Astrocyte of the cerebellum (primary cell): ENCODE results near the gene TEPSIN.
A peak's percentile ranks its signal among the peaks of the same experiment; 100 is the strongest.

ENCODE experiments used
- DNase-seq: peaks from one replicate; pipeline ENCODE4 v3.0.0-alpha.2; 2011; ENCODE audit warnings: low read depth
- H3K4me3 ChIP-seq: 2 replicates; pipeline ENCODE4 v1.5.1; 2011; ENCODE audit warnings: mild to moderate bottlenecking, low read depth, low read length, moderate library complexity
- in situ Hi-C: cut with HindIII; loops from 2 replicates; pipeline ENCODE4 v1.10.0; 2017; ENCODE audit warnings: low sequenced_read_pairs
- TF ChIP-seq, protein P1 (sequence below): IDR thresholded peaks from 2 replicates; pipeline ENCODE4 v1.5.1; 2012; ENCODE audit warnings: low read length, low read depth, moderate library complexity, mild to moderate bottlenecking; ENCODE audit errors: missing control alignments

TEPSIN gene

DNA sequence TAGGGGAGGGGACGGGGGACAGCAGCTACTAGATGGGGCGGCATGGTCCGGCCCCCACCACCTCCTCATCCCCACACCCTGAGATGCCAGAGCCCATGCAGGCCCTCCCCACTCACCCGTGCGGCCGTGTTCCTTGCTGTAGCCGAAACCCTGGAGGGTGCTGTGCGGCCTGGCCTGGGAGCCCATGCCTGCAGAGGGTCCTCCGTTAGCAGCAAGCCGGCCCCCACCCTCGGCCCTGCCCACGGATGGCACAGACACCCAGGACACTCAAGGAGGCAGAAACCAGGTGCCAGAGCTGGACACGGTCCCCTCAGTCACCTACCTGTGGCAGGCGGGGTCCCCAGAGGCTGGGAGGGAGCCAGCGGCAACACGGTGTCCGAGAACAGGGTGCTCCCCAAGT, 5.5 kb downstream of the TEPSIN start:
- in situ Hi-C loops: no loop called here
- DNase-seq: no peak
- TF ChIP-seq, protein P1, sequence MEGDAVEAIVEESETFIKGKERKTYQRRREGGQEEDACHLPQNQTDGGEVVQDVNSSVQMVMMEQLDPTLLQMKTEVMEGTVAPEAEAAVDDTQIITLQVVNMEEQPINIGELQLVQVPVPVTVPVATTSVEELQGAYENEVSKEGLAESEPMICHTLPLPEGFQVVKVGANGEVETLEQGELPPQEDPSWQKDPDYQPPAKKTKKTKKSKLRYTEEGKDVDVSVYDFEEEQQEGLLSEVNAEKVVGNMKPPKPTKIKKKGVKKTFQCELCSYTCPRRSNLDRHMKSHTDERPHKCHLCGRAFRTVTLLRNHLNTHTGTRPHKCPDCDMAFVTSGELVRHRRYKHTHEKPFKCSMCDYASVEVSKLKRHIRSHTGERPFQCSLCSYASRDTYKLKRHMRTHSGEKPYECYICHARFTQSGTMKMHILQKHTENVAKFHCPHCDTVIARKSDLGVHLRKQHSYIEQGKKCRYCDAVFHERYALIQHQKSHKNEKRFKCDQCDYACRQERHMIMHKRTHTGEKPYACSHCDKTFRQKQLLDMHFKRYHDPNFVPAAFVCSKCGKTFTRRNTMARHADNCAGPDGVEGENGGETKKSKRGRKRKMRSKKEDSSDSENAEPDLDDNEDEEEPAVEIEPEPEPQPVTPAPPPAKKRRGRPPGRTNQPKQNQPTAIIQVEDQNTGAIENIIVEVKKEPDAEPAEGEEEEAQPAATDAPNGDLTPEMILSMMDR: no peak
- no peak overlapping the region for H3K4me3 ChIP-seq

DNA sequence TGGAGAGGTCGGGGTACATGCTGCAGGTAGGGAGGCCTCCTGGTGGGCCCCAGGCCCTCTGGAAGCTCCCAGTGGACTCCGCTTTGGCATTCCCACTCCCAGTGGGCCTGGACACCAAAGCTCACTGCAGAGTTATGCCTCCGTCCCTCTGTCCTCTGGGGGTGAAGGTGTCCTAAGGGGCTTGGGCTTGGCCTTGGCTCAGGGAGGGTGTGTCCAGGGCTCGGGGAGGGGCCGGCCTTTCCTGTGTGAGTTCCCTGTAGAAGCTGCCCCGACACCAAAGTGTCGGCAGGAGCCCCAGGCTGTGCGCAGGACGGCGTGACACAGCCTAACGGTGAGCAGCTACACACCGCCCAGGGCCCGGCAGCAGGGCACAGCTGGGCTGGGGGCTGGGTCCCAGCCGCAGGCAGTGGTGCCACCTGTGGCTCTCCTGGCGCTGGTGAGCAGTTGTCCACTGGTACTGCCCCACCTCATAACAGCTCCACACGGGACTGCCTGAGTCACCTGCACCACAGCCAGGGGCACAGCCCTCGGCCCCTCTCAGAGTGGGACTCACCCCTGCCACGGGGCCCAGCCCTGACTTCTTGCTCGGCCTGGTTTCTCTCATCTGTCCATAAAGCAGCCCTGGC, 6.1 kb downstream of the TEPSIN start:
- DNase-seq: no peak
- H3K4me3 ChIP-seq: no peak overlapping the region
- in situ Hi-C loops: no loop called here
- TF ChIP-seq, protein P1: no peak

DNA sequence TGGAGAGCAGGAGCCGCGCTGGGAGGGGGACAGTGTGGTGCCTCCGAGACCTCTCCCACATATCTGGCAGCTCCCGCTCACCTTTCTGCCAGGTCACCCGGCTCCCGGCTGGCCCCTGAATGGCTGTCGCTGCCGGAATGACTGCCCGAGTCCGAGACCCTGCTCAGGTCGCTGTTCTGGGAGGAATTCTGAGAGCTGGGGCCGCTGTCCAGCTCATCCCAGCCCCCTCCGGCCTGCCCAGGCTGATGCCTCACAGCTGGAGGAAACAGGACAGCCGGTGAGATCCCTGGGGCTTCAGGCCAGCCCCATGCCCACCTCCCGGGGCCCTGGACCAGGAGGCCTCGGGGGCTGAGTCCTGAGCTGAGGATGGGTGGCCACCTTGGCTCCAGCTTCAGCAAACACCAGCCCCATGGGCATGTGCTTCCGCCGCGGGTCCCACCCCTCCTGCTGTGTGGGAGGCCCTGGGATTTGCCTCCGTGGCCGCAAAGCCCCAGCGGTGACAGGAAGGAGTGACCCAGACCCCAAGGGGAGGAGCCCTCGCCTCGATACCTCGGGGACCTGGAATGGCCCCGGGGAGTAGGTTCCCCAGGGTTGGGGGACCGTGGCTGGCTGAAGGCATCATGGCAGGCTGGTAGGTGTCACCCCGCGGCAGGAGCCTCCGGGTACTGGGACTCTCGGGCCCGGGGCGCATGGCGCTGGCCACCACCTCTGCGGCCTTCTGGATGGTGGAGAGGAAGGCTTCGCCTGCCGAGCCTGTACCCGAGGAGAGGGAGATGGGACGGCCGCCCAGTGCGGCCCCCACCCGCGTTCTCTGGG, 6.9 kb downstream of the TEPSIN start:
- in situ Hi-C loops: no loop called here
- H3K4me3 ChIP-seq: no peak overlapping the region
- no peak for DNase-seq
- TF ChIP-seq, protein P1: no peak

DNA sequence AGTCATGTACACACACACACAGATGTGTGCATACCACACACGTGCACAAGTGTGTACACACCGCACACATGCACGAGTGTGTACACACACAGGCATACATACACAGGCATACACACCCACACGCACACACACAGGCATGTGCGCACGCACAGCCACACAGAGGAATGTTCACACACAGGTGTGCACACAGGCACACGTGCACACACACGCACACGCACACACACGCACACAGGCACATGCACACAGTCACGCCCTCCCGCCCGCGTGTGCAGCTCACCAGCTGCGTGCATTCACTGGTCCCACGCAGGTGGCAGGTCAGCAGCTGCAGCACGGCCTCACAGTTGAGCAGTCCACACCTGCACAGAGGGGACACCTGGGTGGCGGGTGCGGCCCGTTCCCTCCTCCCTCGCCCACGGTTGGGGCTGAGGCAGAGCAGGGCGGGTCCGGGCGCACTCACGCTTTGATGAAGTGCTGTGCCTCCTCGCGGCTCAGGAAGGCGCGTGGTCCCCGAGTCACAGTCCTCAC, 7.7 kb downstream of the TEPSIN start:
- TF ChIP-seq, protein P1: no peak
- no peak for DNase-seq
- in situ Hi-C loops: no loop called here

DNA sequence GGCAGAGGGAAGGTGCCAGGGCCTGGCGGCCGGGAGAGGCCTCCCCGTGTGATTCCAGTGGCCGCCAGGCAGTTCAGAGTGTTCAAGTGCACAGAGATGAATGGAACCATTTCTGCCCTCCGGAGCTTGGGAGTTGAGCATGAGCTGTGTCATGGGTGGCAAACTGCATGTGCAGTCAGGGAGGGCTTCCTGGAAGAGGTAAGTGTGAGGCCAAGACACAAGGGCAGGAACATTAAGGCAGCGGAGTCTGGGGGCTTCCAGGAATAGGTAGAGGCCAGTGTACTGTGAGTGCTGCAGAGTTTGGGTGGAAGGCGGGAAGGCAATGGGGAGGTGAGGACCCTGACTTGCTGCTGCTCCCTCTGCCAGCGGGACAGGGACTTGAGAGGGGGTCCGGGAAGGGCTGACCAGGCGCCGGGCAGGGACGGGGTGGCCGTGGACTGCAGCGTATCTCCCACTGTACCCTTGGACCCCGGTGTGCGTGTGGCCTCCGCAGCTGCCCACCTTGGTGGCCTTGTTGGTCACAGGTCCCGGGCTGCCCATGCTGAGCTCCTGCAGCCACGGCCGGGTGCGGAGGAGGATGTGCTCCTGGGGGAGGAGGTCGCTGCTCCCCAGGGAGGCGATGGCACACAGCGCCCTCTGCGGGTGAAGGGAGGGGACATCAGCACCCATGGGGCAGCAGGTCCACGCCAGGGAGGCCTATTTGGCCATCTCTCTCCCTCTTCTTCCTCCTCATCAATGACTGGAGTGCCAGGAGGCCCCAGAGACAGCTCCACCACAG, 8.6 kb downstream of the TEPSIN start:
- no peak overlapping the region for H3K4me3 ChIP-seq
- TF ChIP-seq, protein P1: peak; percentile 33
- in situ Hi-C loops: no loop called here
- no peak for DNase-seq

More for the DNA sequence above, 7.7 kb downstream of the TEPSIN start:
- H3K4me3 ChIP-seq: no peak overlapping the region

DNA sequence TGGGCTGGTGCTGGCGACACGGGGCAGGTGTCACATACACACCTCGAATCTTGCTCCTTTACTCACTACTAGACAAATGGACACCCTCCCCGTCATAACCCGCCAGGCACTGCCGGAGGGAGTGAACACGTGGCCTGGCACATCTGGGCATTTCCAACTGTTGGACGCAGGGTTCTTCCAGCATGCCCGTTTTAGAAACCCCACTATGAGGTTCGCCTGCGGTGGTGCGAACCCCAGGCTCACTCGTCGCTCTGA, 9.3 kb downstream of the TEPSIN start:
- H3K4me3 ChIP-seq: no peak overlapping the region
- TF ChIP-seq, protein P1: no peak
- in situ Hi-C loops: no loop called here
- no peak for DNase-seq
